T-cell (primary cell): ENCODE data around the gene SRRT. TPM values are rescaled to one million over a fixed set of nuclear protein-coding genes. Genes with fewer than 3 reads are reported as not detected.
"Not testable (repeated sequence)": the region's sequence is repeated elsewhere in the genome, so short reads cannot be mapped to it uniquely, and the experiment has no call there.

ENCODE experiments used
- ATAC-seq, 4 experiments: fragments of 200-7000 bp in 3 of 4; fragments of 150-1000 bp in 1 of 4; cut with Tn5 transposase; replicated peaks in 1 of 4; 1 replicate in 3 of 4; 2 replicates in 1 of 4; pipeline ENCODE4 v1.10.0; 2021; ENCODE audit warnings: moderate library complexity in 3 of 4, mild to moderate bottlenecking in 2 of 4, moderate number of reproducible peaks in 1 of 4
- CTCF ChIA-PET, 2 donors: fragments of 300-600 bp; sonication (Branson Sonifier 250); formaldehyde crosslinking; loops; one replicate each; lab custom pipeline; 2022; ENCODE audit warnings: antibody characterized with exemption in 2 of 2; lab: Charles Lee
- POLR2A ChIA-PET, 2 donors: fragments of 300-600 bp; sonication (Branson Sonifier 250); formaldehyde crosslinking; loops; one replicate each; lab custom pipeline; 2022; ENCODE audit warnings: antibody characterized with exemption in 2 of 2; lab: Charles Lee
- DNase-seq, 35 experiments: peaks; one replicate each; pipeline versions ENCODE4 v3.0.0 to v3.0.0-alpha.2; 2013 to 2023
- H3K27ac ChIP-seq: one replicate; pipeline ENCODE4 v1.5.1; 2013; ENCODE audit warnings: low read length
- H3K27me3 ChIP-seq, 2 experiments: replicated peaks in 1 of 2; 1 replicate in 1 of 2; 2 replicates in 1 of 2; pipeline versions ENCODE4 v1.6.1 to v1.7.0; 2013; ENCODE audit warnings: low read length in 1 of 2, mixed read lengths in 1 of 2; ENCODE audit not compliant: control insufficient read depth in 2 of 2, insufficient read depth in 2 of 2; ENCODE audit errors: extremely low read depth in 1 of 2
- H3K36me3 ChIP-seq, 2 donors: 1 replicate in 1 of 2; 2 replicates in 1 of 2; pipeline versions ENCODE4 v1.6.1 to v1.7.0; 2013; ENCODE audit warnings: low read length in 1 of 2; ENCODE audit not compliant: control insufficient read depth in 2 of 2, insufficient read depth in 1 of 2; ENCODE audit errors: extremely low read depth in 1 of 2
- H3K4me1 ChIP-seq, 2 experiments: 1 replicate in 1 of 2; 2 replicates in 1 of 2; pipeline versions ENCODE4 v1.6.1 to v1.7.0; 2013; ENCODE audit warnings: low read length in 2 of 2, mixed read lengths in 1 of 2; ENCODE audit not compliant: insufficient read depth in 2 of 2, control insufficient read depth in 1 of 2; ENCODE audit errors: extremely low read depth in 1 of 2
- H3K4me3 ChIP-seq, 2 donors: 1 replicate in 1 of 2; 2 replicates in 1 of 2; pipeline versions ENCODE4 v1.5.1 to v1.7.0; 2013; ENCODE audit warnings: mild to moderate bottlenecking in 2 of 2, low read length in 1 of 2, moderate library complexity in 1 of 2; ENCODE audit not compliant: control insufficient read depth in 1 of 2; ENCODE audit errors: extremely low read depth in 1 of 2
- H3K9me3 ChIP-seq: 2 replicates; pipeline ENCODE4 v1.7.0; 2013
- H3K27ac Mint-ChIP-seq, 2 donors: one replicate each; pipeline ENCODE4 v1.8.0; 2020 to 2021; ENCODE audit warnings: mild to moderate bottlenecking in 2 of 2, mixed read lengths in 2 of 2
- H3K27me3 Mint-ChIP-seq, 2 donors: one replicate each; pipeline ENCODE4 v1.8.0; 2021 to 2022; ENCODE audit warnings: mixed read lengths in 2 of 2
- H3K36me3 Mint-ChIP-seq: one replicate; pipeline ENCODE4 v1.8.0; 2021; ENCODE audit warnings: mixed read lengths
- H3K4me1 Mint-ChIP-seq, 3 donors: one replicate each; pipeline ENCODE4 v1.8.0; 2020 to 2022; ENCODE audit warnings: mixed read lengths in 3 of 3, mild to moderate bottlenecking in 1 of 3
- H3K4me3 Mint-ChIP-seq, 3 donors: one replicate each; pipeline ENCODE4 v1.8.0; 2020 to 2022; ENCODE audit warnings: mild to moderate bottlenecking in 3 of 3, mixed read lengths in 3 of 3, moderate library complexity in 3 of 3
- H3K9me3 Mint-ChIP-seq, 3 donors: one replicate each; pipeline ENCODE4 v1.8.0; 2020 to 2022; ENCODE audit warnings: mixed read lengths in 3 of 3
- WGBS: methylation state at CpG from one replicate; pipeline ENCODE4 v1.1.5; 2013; ENCODE audit warnings: missing lambda C conversion rate; ENCODE audit not compliant: insufficient coverage; 5-methylcytosine and 5-hydroxymethylcytosine counted together
- total RNA-seq, 35 experiments: library from RNA in 6 of 35; stranded (reverse) in 6 of 35; fragments of 120-200 nt in 1 of 35; gene quantifications; one replicate each; pipeline versions ENCODE4 v1.2.1 to v1.2.4 and lab custom pipeline; 2013 to 2026

Gene SRRT
- total RNA-seq, 5 donors from 2014 or later (not counting 1 experiment from before 2014, with no cell fraction given) = 224 to 308 (median 243) TPM

- peaks cover 11 to 32% (median 19%) of the 10 kb centered on the region in 3 donors for H3K4me1 Mint-ChIP-seq
- WGBS = under 1% methylated on average over 63 of the region's 71 CpGs
- H3K36me3 Mint-ChIP-seq = peaks cover 8% of the 10 kb centered on the region
- ChIA-PET POLR2A (interaction anchor here (0.5 to 1.0 kb wide), 4 partner anchors 10 to 147 kb away, joined by 3 to 7 read pairs (median 5); partner anchors contain the start of gene POP7 (in 1 of the 2)), CTCF (interaction anchor here (0.5 to 1.8 kb wide), 15 partner anchors 10 to 950 kb away, joined by 3 to 23 read pairs (median 6); partner anchors contain the start of genes POP7 (in 2 of the 2), SRRT (in 1 of the 2) and UFSP1 (in 1 of the 2))
- H3K9me3 Mint-ChIP-seq = no peaks in the 10 kb centered on the region
- Histone ChIP-seq H3K4me1 (peaks cover 3 to 26% of the 10 kb centered on the region in 2 experiments), H3K9me3 (no peaks in the 10 kb centered on the region), H3K27me3 (no peaks in the 10 kb centered on the region), H3K27ac (peak within 1 kb of the TSS; percentile 70), H3K36me3 (peaks cover 0 to 13% of the 10 kb centered on the region in 2 donors), H3K4me3 (peak within 1 kb of the TSS; percentile 66 to 68)
- DNase-seq = peak; percentile 66 to 89 (median 77)
- H3K27me3 Mint-ChIP-seq = no peaks in the 10 kb centered on the region
- ATAC-seq = peak; percentile 93 to 97 (median 96)
- H3K4me3 Mint-ChIP-seq = peak within 1 kb of the TSS; percentile 86 to 90 (median 89)
- H3K27ac Mint-ChIP-seq = peak within 1 kb of the TSS; percentile 84 to 88
Measured at GRCh38 chr7:100852048-100852872, 22.6 kb upstream of the SRRT start, which contains the start of gene SLC12A9. Gene SLC12A9 (plus strand): TSS chr7:100852713. CDS start chr7:100854198, 1,485 bp downstream.

GRCh38 chr7:100854146-100854895 lies 20.6 kb upstream of the SRRT start:
- Mint-ChIP-seq H3K9me3 (no peaks in the 10 kb centered on the region), H3K4me1 (peaks cover 11 to 32% (median 19%) of the 10 kb centered on the region in 3 donors), H3K4me3 (peak overlapping the region; percentile 86 to 90 (median 89)), H3K27me3 (no peaks in the 10 kb centered on the region), H3K36me3 (peaks cover 12% of the 10 kb centered on the region), H3K27ac (peak overlapping the region; percentile 23 to 52)
- Histone ChIP-seq H3K27me3 (no peaks in the 10 kb centered on the region), H3K9me3 (no peaks in the 10 kb centered on the region), H3K4me3 (no peak overlapping the region), H3K27ac (no peak overlapping the region), H3K36me3 (peaks cover 0 to 20% of the 10 kb centered on the region in 2 donors), H3K4me1 (peaks cover 3 to 26% of the 10 kb centered on the region in 2 experiments)
- ChIA-PET POLR2A (no interaction called here), CTCF (interaction anchor here in 1 of 2 donors (0.7 kb wide), 2 partner anchors 17 to 201 kb away, joined by 3 to 4 read pairs; no protein-coding TSS in a partner anchor)
- ATAC-seq = no peak
- no peak for DNase-seq
- WGBS = 95% methylated on average over 6 of the region's 14 CpGs

- H3K27ac ChIP-seq, H3K27me3 Mint-ChIP-seq, ATAC-seq, H3K9me3 Mint-ChIP-seq, CTCF ChIA-PET, H3K9me3 ChIP-seq, H3K27me3 ChIP-seq, DNase-seq, POLR2A ChIA-PET, H3K4me3 ChIP-seq: not testable (repeated sequence)
- H3K4me1 Mint-ChIP-seq = peaks cover 14 to 32% (median 19%) of the 10 kb centered on the region in 3 donors
- 95% methylated on average over 6 of the region's 9 CpGs for WGBS
- Histone ChIP-seq H3K36me3 (peaks cover 0 to 25% of the 10 kb centered on the region in 2 donors), H3K4me1 (peaks cover 3 to 26% of the 10 kb centered on the region in 2 experiments)
- H3K27ac Mint-ChIP-seq = peak overlapping the region in 1 of 2 donors; percentile 11
- H3K4me3 Mint-ChIP-seq = peak overlapping the region in 1 of 3 donors; percentile 90
- peaks cover 17% of the 10 kb centered on the region for H3K36me3 Mint-ChIP-seq
Measured at GRCh38 chr7:100854899-100855298, 20.0 kb upstream of the SRRT start.

- Mint-ChIP-seq H3K4me3 (no peak overlapping the region), H3K27me3 (no peaks in the 10 kb centered on the region), H3K4me1 (peaks cover 18 to 32% (median 19%) of the 10 kb centered on the region in 3 donors), H3K27ac (peak overlapping the region; percentile 14 to 24), H3K36me3 (peaks cover 23% of the 10 kb centered on the region), H3K9me3 (no peaks in the 10 kb centered on the region)
- ChIA-PET CTCF (interaction anchor here in 1 of 2 donors (0.6 kb wide), 1 partner anchor 155 kb away, joined by 5 read pairs; no protein-coding TSS in a partner anchor), POLR2A (no interaction called here)
- H3K4me1 ChIP-seq = peaks cover 3 to 26% of the 10 kb centered on the region in 2 experiments
- no peak for DNase-seq
- H3K27ac ChIP-seq = no peak overlapping the region
- no peak for ATAC-seq
- WGBS = 98% methylated on average over 8 of the region's 10 CpGs
- H3K4me3 ChIP-seq = no peak overlapping the region
- H3K27me3 ChIP-seq = no peaks in the 10 kb centered on the region
- H3K36me3 ChIP-seq = peaks cover 4 to 32% of the 10 kb centered on the region in 2 donors
- no peaks in the 10 kb centered on the region for H3K9me3 ChIP-seq
Measured at GRCh38 chr7:100855515-100855914, 19.4 kb upstream of the SRRT start.

GRCh38 chr7:100856871-100857282 lies 18.0 kb upstream of the SRRT start:
- Histone ChIP-seq H3K27me3 (no peaks in the 10 kb centered on the region), H3K4me3 (no peak overlapping the region), H3K27ac (no peak overlapping the region), H3K9me3 (no peaks in the 10 kb centered on the region), H3K36me3 (peaks cover 11 to 42% of the 10 kb centered on the region in 2 donors), H3K4me1 (peaks cover under 1 to 20% of the 10 kb centered on the region in 2 experiments)
- no peak overlapping the region for H3K27ac Mint-ChIP-seq
- 97% methylated on average over 14 of the region's 16 CpGs for WGBS
- CTCF ChIA-PET = no interaction called here
- ATAC-seq = no peak
- POLR2A ChIA-PET = no interaction called here
- H3K4me3 Mint-ChIP-seq = no peak overlapping the region
- peaks cover 28% of the 10 kb centered on the region for H3K36me3 Mint-ChIP-seq
- H3K9me3 Mint-ChIP-seq = no peaks in the 10 kb centered on the region
- no peaks in the 10 kb centered on the region for H3K27me3 Mint-ChIP-seq
- no peak for DNase-seq
- peaks cover 15 to 29% (median 15%) of the 10 kb centered on the region in 3 donors for H3K4me1 Mint-ChIP-seq

- no peaks in the 10 kb centered on the region for H3K9me3 Mint-ChIP-seq
- CTCF ChIA-PET = no interaction called here
- WGBS = 92% methylated on average over 12 of the region's 15 CpGs
- no peak overlapping the region for H3K27ac Mint-ChIP-seq
- no peaks in the 10 kb centered on the region for H3K27me3 ChIP-seq
- ATAC-seq (no peak), DNase-seq (no peak)
- POLR2A ChIA-PET = no interaction called here
- no peak overlapping the region for H3K4me3 Mint-ChIP-seq
- no peaks in the 10 kb centered on the region for H3K27me3 Mint-ChIP-seq
- H3K4me3 ChIP-seq = no peak overlapping the region
- peaks cover 5 to 11% (median 7%) of the 10 kb centered on the region in 3 donors for H3K4me1 Mint-ChIP-seq
- H3K9me3 ChIP-seq = no peaks in the 10 kb centered on the region
- H3K27ac ChIP-seq = no peak overlapping the region
- H3K4me1 ChIP-seq = no peaks in the 10 kb centered on the region
- peaks cover 17 to 55% of the 10 kb centered on the region in 2 donors for H3K36me3 ChIP-seq
- H3K36me3 Mint-ChIP-seq = peaks cover 44% of the 10 kb centered on the region
Measured at GRCh38 chr7:100859856-100860255, 15.0 kb upstream of the SRRT start.
